ENCODE measurements around the gene MRC2. TPM values are rescaled to one million over a fixed set of nuclear protein-coding genes. Genes with fewer than 3 reads are reported as not detected.
"Not testable (repeated sequence)": the region's sequence is repeated elsewhere in the genome, so short reads cannot be mapped to it uniquely, and the experiment has no call there.

The MRC2 gene
- total RNA-seq, 1 donor from 2014 or later = 120 TPM

DNA sequence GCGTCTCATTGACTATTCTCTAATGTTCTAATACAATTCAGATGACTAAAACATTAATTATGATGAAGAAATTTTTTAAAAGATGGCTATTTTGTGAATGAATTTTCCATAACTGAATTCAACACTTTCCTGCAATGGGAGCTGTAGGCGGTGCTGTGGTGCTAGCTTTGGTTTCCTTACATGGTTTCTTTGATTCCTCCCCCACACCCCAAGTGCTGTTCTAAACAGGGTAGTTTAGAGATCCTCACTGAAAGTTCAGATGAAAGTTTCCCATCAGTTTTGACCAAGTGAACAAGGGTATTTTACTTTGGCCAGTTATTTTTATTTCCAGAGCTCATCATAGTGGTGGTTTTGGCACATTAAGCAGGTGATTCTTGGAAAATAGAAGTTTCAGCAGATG, 26.0 kb upstream of the MRC2 start:
- no peak overlapping the region for H3K4me3 Mint-ChIP-seq (ENCODE audit: unreplicated experiment)
- H3K27ac Mint-ChIP-seq (ENCODE audit: unreplicated experiment) = no peak overlapping the region
- H3K4me1 Mint-ChIP-seq (ENCODE audit: unreplicated experiment) = no peaks in the 10 kb centered on the region
- peaks cover 45% of the 10 kb centered on the region for H3K36me3 Mint-ChIP-seq (ENCODE audit: low read depth, unreplicated experiment)
- DNase-seq (ENCODE audit: low spot score) = no peak
- no peaks in the 10 kb centered on the region for H3K27me3 Mint-ChIP-seq (ENCODE audit: unreplicated experiment)
- TF ChIP-seq, protein P1, sequence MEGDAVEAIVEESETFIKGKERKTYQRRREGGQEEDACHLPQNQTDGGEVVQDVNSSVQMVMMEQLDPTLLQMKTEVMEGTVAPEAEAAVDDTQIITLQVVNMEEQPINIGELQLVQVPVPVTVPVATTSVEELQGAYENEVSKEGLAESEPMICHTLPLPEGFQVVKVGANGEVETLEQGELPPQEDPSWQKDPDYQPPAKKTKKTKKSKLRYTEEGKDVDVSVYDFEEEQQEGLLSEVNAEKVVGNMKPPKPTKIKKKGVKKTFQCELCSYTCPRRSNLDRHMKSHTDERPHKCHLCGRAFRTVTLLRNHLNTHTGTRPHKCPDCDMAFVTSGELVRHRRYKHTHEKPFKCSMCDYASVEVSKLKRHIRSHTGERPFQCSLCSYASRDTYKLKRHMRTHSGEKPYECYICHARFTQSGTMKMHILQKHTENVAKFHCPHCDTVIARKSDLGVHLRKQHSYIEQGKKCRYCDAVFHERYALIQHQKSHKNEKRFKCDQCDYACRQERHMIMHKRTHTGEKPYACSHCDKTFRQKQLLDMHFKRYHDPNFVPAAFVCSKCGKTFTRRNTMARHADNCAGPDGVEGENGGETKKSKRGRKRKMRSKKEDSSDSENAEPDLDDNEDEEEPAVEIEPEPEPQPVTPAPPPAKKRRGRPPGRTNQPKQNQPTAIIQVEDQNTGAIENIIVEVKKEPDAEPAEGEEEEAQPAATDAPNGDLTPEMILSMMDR (IDR thresholded peaks at IDR 0.05; ENCODE audit: unreplicated experiment) = no peak
- no peaks in the 10 kb centered on the region for H3K9me3 Mint-ChIP-seq (ENCODE audit: unreplicated experiment)

DNA sequence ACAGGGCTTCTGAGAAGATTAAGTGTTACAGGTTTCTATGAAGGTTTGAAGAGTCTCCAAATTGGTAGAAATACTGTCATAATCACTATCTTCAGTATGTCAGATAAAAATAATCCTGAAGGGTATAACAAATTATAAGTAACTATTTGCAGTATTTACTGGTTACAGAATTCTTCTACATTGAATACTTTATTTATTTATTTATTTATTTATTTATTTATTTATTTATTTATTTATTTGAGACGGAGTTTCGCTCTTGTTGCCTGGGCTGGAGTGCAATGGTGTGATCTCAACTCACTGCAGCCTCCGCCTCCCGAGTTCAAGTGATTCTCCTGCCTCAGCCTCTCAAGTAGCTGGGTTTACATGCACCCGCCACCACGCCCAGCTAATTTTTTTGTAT, 23.7 kb upstream of the MRC2 start:
- H3K36me3 Mint-ChIP-seq (ENCODE audit: low read depth, unreplicated experiment) = peaks cover 50% of the 10 kb centered on the region
- H3K27me3 Mint-ChIP-seq (ENCODE audit: unreplicated experiment); H3K27ac Mint-ChIP-seq (ENCODE audit: unreplicated experiment); H3K4me3 Mint-ChIP-seq (ENCODE audit: unreplicated experiment); H3K4me1 Mint-ChIP-seq (ENCODE audit: unreplicated experiment); DNase-seq (ENCODE audit: low spot score); H3K9me3 Mint-ChIP-seq (ENCODE audit: unreplicated experiment): not testable (repeated sequence)

DNA sequence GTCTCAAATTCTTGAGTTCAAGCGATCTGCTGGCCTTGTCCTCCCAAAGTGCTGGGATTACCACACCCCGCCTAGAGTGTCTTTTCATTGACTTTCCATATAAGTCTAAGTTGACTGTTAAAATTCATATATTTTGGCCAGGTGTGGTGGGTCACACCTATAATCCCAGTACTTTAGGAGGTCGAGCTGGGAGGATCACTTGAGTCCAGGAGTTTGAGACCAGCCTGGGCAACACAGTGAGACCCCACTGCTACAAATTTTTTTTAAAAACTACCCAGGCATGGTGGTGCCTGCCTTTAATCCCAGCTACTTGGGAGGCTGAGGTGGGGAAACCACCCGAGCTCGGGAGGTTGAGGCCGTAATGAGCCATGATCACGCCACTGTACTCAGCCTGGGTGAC, 21.9 kb upstream of the MRC2 start:
- TF ChIP-seq, protein P1 (IDR thresholded peaks at IDR 0.05; ENCODE audit: unreplicated experiment) = no peak
- no peak for DNase-seq (ENCODE audit: low spot score)
- Mint-ChIP-seq H3K4me1 (ENCODE audit: unreplicated experiment) (peaks cover 4% of the 10 kb centered on the region), H3K27me3 (ENCODE audit: unreplicated experiment) (peaks cover 3% of the 10 kb centered on the region), H3K36me3 (ENCODE audit: low read depth, unreplicated experiment) (peaks cover 50% of the 10 kb centered on the region), H3K27ac (ENCODE audit: unreplicated experiment) (no peak overlapping the region), H3K9me3 (ENCODE audit: unreplicated experiment) (no peaks in the 10 kb centered on the region), H3K4me3 (ENCODE audit: unreplicated experiment) (no peak overlapping the region)

DNA sequence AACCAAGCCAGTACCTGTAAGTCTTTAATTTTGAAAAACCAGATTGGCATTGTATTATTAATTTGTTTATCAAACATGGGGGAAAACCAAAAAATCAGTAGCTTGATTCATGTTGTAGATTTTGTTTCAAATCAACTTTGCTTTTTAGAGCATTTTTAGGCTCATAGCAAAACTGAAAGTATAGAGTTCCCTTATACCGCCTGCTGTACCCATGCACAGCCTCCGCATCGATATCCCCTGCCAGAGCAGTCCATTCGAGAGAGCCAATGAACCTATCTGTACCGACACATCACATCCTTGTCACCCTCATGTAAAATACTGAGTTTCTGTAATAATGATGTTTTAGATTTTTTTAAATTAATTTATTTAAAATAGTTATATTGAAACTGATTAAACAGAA, 16.2 kb upstream of the MRC2 start:
- TF ChIP-seq, protein P1 (IDR thresholded peaks at IDR 0.05; ENCODE audit: unreplicated experiment) = no peak
- Mint-ChIP-seq H3K27me3 (ENCODE audit: unreplicated experiment) (peaks cover 3% of the 10 kb centered on the region), H3K4me1 (ENCODE audit: unreplicated experiment) (peaks cover 20% of the 10 kb centered on the region), H3K4me3 (ENCODE audit: unreplicated experiment) (no peak overlapping the region), H3K9me3 (ENCODE audit: unreplicated experiment) (no peaks in the 10 kb centered on the region), H3K27ac (ENCODE audit: unreplicated experiment) (no peak overlapping the region), H3K36me3 (ENCODE audit: low read depth, unreplicated experiment) (peaks cover 46% of the 10 kb centered on the region)
- no peak for DNase-seq (ENCODE audit: low spot score)

DNA sequence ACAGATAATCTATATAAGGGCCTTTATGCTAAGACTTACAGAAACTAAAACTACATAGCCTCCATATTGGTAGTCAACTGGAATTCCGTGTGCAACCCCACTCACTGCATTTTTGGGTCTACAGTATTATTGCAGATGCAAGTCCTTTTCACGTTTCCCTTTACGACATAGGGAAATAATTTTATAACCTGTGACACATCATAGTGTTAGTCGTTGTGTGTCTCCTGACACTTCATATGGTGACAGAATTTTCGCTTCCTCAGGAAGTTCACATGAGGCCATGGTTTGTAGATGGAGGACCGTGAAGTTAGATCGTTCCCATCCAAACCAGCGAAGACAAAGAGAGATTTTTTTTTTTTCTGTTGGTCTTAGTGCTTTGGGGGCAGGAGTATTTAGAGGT, 15.7 kb upstream of the MRC2 start:
- Mint-ChIP-seq H3K27me3 (ENCODE audit: unreplicated experiment) (peaks cover 3% of the 10 kb centered on the region), H3K36me3 (ENCODE audit: low read depth, unreplicated experiment) (peaks cover 42% of the 10 kb centered on the region), H3K9me3 (ENCODE audit: unreplicated experiment) (no peaks in the 10 kb centered on the region), H3K4me1 (ENCODE audit: unreplicated experiment) (peaks cover 20% of the 10 kb centered on the region), H3K4me3 (ENCODE audit: unreplicated experiment) (no peak overlapping the region), H3K27ac (ENCODE audit: unreplicated experiment) (no peak overlapping the region)
- TF ChIP-seq, protein P1 (IDR thresholded peaks at IDR 0.05; ENCODE audit: unreplicated experiment) = no peak
- no peak for DNase-seq (ENCODE audit: low spot score)

DNA sequence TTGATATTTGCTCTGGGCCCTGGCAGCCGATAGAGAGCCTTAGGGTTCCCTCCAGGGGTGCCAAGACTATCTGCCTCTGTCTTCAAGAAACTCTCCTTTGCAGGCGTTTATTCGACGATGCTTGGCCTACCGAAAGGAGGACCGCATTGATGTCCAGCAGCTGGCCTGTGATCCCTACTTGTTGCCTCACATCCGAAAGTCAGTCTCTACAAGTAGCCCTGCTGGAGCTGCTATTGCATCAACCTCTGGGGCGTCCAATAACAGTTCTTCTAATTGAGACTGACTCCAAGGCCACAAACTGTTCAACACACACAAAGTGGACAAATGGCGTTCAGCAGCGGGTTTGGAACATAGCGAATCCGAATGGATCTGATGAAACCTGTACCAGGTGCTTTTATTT, 15.2 kb upstream of the MRC2 start:
- Mint-ChIP-seq H3K4me1 (ENCODE audit: unreplicated experiment) (peaks cover 23% of the 10 kb centered on the region), H3K36me3 (ENCODE audit: low read depth, unreplicated experiment) (peaks cover 41% of the 10 kb centered on the region)
- not testable (repeated sequence) for H3K9me3 Mint-ChIP-seq (ENCODE audit: unreplicated experiment); H3K27me3 Mint-ChIP-seq (ENCODE audit: unreplicated experiment); H3K4me3 Mint-ChIP-seq (ENCODE audit: unreplicated experiment); DNase-seq (ENCODE audit: low spot score); H3K27ac Mint-ChIP-seq (ENCODE audit: unreplicated experiment)

DNA sequence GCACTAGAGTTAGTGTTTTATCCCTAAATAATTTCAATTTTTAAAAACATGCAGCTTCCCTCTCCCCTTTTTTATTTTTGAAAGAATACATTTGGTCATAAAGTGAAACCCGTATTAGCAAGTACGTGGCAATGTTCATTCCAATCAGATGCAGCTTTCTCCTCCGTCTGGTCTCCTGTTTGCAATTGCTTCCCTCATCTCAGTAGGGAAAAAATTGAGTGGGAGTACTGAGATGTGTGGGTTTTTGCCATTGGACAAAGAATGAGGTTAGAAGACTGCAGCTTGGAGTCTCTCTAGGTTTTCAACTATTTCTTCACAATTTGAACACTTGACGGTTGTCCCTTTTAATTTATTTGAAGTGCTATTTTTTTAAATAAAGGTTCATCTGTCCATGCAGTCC, 14.4 kb upstream of the MRC2 start:
- H3K36me3 Mint-ChIP-seq (ENCODE audit: low read depth, unreplicated experiment) = peaks cover 40% of the 10 kb centered on the region
- peaks cover 26% of the 10 kb centered on the region for H3K4me1 Mint-ChIP-seq (ENCODE audit: unreplicated experiment)
- H3K4me3 Mint-ChIP-seq (ENCODE audit: unreplicated experiment); H3K27me3 Mint-ChIP-seq (ENCODE audit: unreplicated experiment); H3K9me3 Mint-ChIP-seq (ENCODE audit: unreplicated experiment); H3K27ac Mint-ChIP-seq (ENCODE audit: unreplicated experiment); DNase-seq (ENCODE audit: low spot score): not testable (repeated sequence)
